DND-41 (cell line): ENCODE data around the gene RGS12.

ENCODE experiments used
- EZH2 ChIP-seq: IDR thresholded peaks from 3 replicates; pipeline ENCODE4 v1.6.1; 2012; ENCODE audit warnings: borderline replicate concordance, low read depth, mild to moderate bottlenecking, moderate library complexity, low read length, inconsistent platforms; ENCODE audit not compliant: severe bottlenecking
- TF ChIP-seq, protein P1 (sequence below): IDR thresholded peaks from 2 replicates; pipeline ENCODE4 v1.5.1; 2012; ENCODE audit warnings: borderline replicate concordance, low read length, moderate library complexity, mild to moderate bottlenecking; ENCODE audit not compliant: poor library complexity, severe bottlenecking; ENCODE audit errors: extremely low read depth

DNA sequence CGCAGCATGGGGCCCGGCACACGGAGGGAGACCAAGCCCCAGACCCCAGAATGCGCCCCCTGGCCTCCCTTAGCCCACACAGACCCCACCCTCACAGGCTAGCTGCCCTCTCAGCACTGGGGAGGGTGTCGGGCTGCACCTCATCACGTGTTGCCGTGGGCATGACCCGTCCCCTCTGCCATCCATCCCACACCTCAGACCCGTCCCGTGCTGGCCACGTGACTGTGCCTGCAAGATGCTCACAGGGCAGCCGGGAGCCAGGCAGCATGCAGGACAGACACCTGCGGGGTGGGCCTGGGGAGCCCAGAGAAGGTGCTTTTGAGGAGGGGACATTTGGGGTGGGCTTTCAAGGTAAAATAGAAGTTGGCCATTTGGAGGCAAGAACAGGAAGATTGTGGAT lies 39.0 kb upstream of the RGS12 start:
- TF ChIP-seq, protein P1, sequence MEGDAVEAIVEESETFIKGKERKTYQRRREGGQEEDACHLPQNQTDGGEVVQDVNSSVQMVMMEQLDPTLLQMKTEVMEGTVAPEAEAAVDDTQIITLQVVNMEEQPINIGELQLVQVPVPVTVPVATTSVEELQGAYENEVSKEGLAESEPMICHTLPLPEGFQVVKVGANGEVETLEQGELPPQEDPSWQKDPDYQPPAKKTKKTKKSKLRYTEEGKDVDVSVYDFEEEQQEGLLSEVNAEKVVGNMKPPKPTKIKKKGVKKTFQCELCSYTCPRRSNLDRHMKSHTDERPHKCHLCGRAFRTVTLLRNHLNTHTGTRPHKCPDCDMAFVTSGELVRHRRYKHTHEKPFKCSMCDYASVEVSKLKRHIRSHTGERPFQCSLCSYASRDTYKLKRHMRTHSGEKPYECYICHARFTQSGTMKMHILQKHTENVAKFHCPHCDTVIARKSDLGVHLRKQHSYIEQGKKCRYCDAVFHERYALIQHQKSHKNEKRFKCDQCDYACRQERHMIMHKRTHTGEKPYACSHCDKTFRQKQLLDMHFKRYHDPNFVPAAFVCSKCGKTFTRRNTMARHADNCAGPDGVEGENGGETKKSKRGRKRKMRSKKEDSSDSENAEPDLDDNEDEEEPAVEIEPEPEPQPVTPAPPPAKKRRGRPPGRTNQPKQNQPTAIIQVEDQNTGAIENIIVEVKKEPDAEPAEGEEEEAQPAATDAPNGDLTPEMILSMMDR = no peak
- no peak for TF ChIP-seq EZH2
